Suprapubic skin (tissue), 3 donors: ENCODE measurements around the gene DISC1.

ENCODE experiments used
- EP300 ChIP-seq: sonication (generic); formaldehyde crosslinking; IDR thresholded peaks from one replicate; pipeline ENCODE4 v1.6.1; 2017; ENCODE audit warnings: antibody characterized with exemption
- TF ChIP-seq, protein P1 (sequence below), 2 donors: fragments of 200-600 bp in 1 of 2; fragments of 450-650 bp in 1 of 2; sonication (generic) in 1 of 2; IDR thresholded peaks; one replicate each; pipeline ENCODE4 v1.5.1; 2016 to 2019; ENCODE audit warnings: antibody characterized with exemption in 2 of 2, mild to moderate bottlenecking in 1 of 2, moderate library complexity in 1 of 2

DNA sequence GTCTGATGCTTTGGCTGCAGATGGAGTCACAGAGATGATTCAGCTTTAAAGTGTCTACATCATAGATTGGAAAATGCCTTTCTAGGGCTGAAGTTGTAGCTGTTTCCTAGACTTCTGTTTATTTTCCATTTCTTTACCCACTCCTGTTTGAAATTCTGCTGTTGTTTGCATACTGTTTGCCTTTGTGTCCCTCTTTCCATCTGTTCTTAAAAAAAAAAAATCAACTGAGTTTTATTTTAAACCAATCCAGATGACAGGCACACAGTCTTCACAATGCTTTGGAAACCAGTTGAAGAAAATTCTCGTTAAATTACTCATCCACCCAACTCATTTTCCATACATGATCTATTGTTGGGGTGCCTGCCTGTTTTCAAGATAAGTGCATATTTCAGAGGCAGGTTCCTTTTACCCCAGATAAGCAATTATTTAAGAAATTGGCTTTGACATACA lies 245.9 kb downstream of the DISC1 start:
- TF ChIP-seq EP300: no peak
- TF ChIP-seq, protein P1, sequence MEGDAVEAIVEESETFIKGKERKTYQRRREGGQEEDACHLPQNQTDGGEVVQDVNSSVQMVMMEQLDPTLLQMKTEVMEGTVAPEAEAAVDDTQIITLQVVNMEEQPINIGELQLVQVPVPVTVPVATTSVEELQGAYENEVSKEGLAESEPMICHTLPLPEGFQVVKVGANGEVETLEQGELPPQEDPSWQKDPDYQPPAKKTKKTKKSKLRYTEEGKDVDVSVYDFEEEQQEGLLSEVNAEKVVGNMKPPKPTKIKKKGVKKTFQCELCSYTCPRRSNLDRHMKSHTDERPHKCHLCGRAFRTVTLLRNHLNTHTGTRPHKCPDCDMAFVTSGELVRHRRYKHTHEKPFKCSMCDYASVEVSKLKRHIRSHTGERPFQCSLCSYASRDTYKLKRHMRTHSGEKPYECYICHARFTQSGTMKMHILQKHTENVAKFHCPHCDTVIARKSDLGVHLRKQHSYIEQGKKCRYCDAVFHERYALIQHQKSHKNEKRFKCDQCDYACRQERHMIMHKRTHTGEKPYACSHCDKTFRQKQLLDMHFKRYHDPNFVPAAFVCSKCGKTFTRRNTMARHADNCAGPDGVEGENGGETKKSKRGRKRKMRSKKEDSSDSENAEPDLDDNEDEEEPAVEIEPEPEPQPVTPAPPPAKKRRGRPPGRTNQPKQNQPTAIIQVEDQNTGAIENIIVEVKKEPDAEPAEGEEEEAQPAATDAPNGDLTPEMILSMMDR (IDR thresholded peaks at IDR 0.05): no peak
